Measurements from ENCODE around the gene SPRR1A.

Gene SPRR1A

DNA sequence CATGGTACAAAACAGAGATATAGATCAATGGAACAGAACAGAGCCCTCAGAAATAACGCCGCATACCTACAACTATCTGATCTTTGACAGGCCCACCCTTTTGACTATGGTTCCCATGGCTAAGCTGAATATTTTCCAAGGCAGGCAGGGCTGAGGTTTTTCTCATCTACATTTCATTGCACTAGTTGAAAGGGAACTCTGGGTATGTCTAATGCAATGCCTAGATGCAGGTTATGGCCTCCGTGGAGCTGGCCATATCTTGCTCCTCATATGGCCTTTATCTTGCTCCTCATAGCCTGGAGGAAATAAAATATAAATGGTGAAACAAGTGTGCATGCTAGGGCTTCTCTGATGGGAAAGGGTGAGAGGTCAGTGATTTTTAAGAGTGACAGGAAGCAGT lies 26.3 kb upstream of the SPRR1A start:
- H3K27me3 ChIP-seq (replicated peaks; ENCODE audit: insufficient read depth, low read length): no peaks in the 10 kb centered on the region
- H3K4me2 ChIP-seq (ENCODE audit: low read depth, low read length): no peak overlapping the region
- no peak for DNase-seq
- H3K9me2 ChIP-seq (replicated peaks; ENCODE audit: insufficient read depth, low read length): no peaks in the 10 kb centered on the region
- H3K79me2 ChIP-seq (ENCODE audit: low read length): no peaks in the 10 kb centered on the region
- no peak overlapping the region for H3K9ac ChIP-seq (ENCODE audit: low read length)
- no peak overlapping the region for H2AFZ ChIP-seq (ENCODE audit: low read length)
- no peak overlapping the region for H3K27ac ChIP-seq (ENCODE audit: low read length)
- no peaks in the 10 kb centered on the region for H3F3A ChIP-seq (ENCODE audit: insufficient read depth, low read length)
- no peak for TF ChIP-seq EZH2 (optimal IDR thresholded peaks at IDR 0.05; ENCODE audit: low read depth, low read length)
- TF ChIP-seq, protein P1, sequence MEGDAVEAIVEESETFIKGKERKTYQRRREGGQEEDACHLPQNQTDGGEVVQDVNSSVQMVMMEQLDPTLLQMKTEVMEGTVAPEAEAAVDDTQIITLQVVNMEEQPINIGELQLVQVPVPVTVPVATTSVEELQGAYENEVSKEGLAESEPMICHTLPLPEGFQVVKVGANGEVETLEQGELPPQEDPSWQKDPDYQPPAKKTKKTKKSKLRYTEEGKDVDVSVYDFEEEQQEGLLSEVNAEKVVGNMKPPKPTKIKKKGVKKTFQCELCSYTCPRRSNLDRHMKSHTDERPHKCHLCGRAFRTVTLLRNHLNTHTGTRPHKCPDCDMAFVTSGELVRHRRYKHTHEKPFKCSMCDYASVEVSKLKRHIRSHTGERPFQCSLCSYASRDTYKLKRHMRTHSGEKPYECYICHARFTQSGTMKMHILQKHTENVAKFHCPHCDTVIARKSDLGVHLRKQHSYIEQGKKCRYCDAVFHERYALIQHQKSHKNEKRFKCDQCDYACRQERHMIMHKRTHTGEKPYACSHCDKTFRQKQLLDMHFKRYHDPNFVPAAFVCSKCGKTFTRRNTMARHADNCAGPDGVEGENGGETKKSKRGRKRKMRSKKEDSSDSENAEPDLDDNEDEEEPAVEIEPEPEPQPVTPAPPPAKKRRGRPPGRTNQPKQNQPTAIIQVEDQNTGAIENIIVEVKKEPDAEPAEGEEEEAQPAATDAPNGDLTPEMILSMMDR (IDR thresholded peaks at IDR 0.05; ENCODE audit: low read length): no peak
- no peak for TF ChIP-seq EZH2phosphoT487 (IDR thresholded peaks at IDR 0.05; ENCODE audit: low read length)
- H3K4me3 ChIP-seq (ENCODE audit: low read length): no peak overlapping the region
- no peaks in the 10 kb centered on the region for H3K4me1 ChIP-seq (ENCODE audit: low read length)
- no peaks in the 10 kb centered on the region for H4K20me1 ChIP-seq (ENCODE audit: insufficient read depth, low read length)
- H3K36me3 ChIP-seq (replicated peaks; ENCODE audit: insufficient read depth, low read length): no peaks in the 10 kb centered on the region
- no peaks in the 10 kb centered on the region for H3K9me3 ChIP-seq (replicated peaks; ENCODE audit: insufficient read depth, low read length)

DNA sequence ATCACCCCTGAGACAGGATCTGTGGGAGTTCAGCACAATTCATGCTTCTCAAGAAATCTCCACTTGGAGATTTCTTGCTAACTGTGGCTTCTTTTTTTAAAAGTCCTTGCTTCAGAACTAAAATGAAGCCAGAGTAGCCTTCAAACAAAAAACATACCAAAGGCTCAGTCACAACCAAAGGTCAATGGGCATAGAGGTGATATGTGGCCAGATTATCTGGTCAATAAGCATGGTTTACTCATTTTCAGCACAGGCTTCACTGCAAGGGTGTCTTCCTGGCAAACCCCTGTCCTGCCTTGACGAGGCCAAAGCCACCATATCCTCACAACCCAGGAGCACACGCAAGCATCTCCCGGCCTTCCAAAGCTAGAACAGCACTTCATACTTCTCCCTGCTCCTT lies 24.6 kb upstream of the SPRR1A start:
- Histone ChIP-seq H3K4me3 (ENCODE audit: low read length) (no peak overlapping the region), H3K4me2 (ENCODE audit: low read depth, low read length) (no peak overlapping the region), H3K4me1 (ENCODE audit: low read length) (no peaks in the 10 kb centered on the region), H3F3A (ENCODE audit: insufficient read depth, low read length) (no peaks in the 10 kb centered on the region), H3K9ac (ENCODE audit: low read length) (no peak overlapping the region), H3K36me3 (replicated peaks; ENCODE audit: insufficient read depth, low read length) (no peaks in the 10 kb centered on the region), H3K9me2 (replicated peaks; ENCODE audit: insufficient read depth, low read length) (no peaks in the 10 kb centered on the region), H3K9me3 (replicated peaks; ENCODE audit: insufficient read depth, low read length) (no peaks in the 10 kb centered on the region), H3K27ac (ENCODE audit: low read length) (no peak overlapping the region), H2AFZ (ENCODE audit: low read length) (no peak overlapping the region), H3K27me3 (replicated peaks; ENCODE audit: insufficient read depth, low read length) (no peaks in the 10 kb centered on the region), H4K20me1 (ENCODE audit: insufficient read depth, low read length) (no peaks in the 10 kb centered on the region), H3K79me2 (ENCODE audit: low read length) (no peaks in the 10 kb centered on the region)
- TF ChIP-seq EZH2 (optimal IDR thresholded peaks at IDR 0.05; ENCODE audit: low read depth, low read length) (no peak), EZH2phosphoT487 (IDR thresholded peaks at IDR 0.05; ENCODE audit: low read length) (no peak)
- TF ChIP-seq, protein P1 (IDR thresholded peaks at IDR 0.05; ENCODE audit: low read length): no peak
- DNase-seq: no peak

GRCh38 chr1:152959801-152960451 lies 24.0 kb upstream of the SPRR1A start:
- TF ChIP-seq EZH2 (optimal IDR thresholded peaks at IDR 0.05; ENCODE audit: low read depth, low read length) (no peak), EZH2phosphoT487 (IDR thresholded peaks at IDR 0.05; ENCODE audit: low read length) (no peak)
- TF ChIP-seq, protein P1 (IDR thresholded peaks at IDR 0.05; ENCODE audit: low read length): no peak
- H3K27ac ChIP-seq (ENCODE audit: low read length): no peak overlapping the region

More at GRCh38 chr1:152959801-152960451, 24.0 kb upstream of the SPRR1A start:
- Histone ChIP-seq H3F3A (ENCODE audit: insufficient read depth, low read length) (no peaks in the 10 kb centered on the region), H3K4me3 (ENCODE audit: low read length) (no peak overlapping the region), H4K20me1 (ENCODE audit: insufficient read depth, low read length) (no peaks in the 10 kb centered on the region), H3K4me1 (ENCODE audit: low read length) (no peaks in the 10 kb centered on the region), H2AFZ (ENCODE audit: low read length) (no peak overlapping the region), H3K27me3 (replicated peaks; ENCODE audit: insufficient read depth, low read length) (no peaks in the 10 kb centered on the region), H3K36me3 (replicated peaks; ENCODE audit: insufficient read depth, low read length) (no peaks in the 10 kb centered on the region), H3K9me3 (replicated peaks; ENCODE audit: insufficient read depth, low read length) (no peaks in the 10 kb centered on the region), H3K9me2 (replicated peaks; ENCODE audit: insufficient read depth, low read length) (no peaks in the 10 kb centered on the region), H3K4me2 (ENCODE audit: low read depth, low read length) (no peak overlapping the region), H3K79me2 (ENCODE audit: low read length) (no peaks in the 10 kb centered on the region), H3K9ac (ENCODE audit: low read length) (no peak overlapping the region)
- no peak for DNase-seq
